ENCODE measurements around the gene SLC7A7. TPM values are rescaled to one million over a fixed set of nuclear protein-coding genes. Genes with fewer than 3 reads are reported as not detected.

SLC7A7 gene
- total and polyA plus RNA-seq, 2 of the 13 experiments (the other 11 are each of a cell fraction or from before 2014, with no cell fraction given): 0.13 to 0.63 TPM

GRCh38 chr14:22770481-22771187 is 44.6 kb downstream of the SLC7A7 start (continued):
- TF ChIP-seq ZNF567 (CRISPR knock-in tag; IDR thresholded peaks at IDR 0.05; ENCODE audit: borderline replicate concordance) (0 out of 2 replicates have a peak, but pooled peaks have one; percentile 56), ZNF318 (CRISPR knock-in tag; IDR thresholded peaks at IDR 0.05) (no peak), AHR (CRISPR knock-in tag; IDR thresholded peaks at IDR 0.05) (no peak), ZNF296 (CRISPR knock-in tag; conservative IDR thresholded peaks at IDR 0.05) (no peak), KLF13 (CRISPR knock-in tag; IDR thresholded peaks at IDR 0.05) (0 out of 2 replicates have a peak, but pooled peaks have one; percentile 57), HNF1A (IDR thresholded peaks at IDR 0.05; ENCODE audit: low read depth) (no peak), HNF1A (CRISPR knock-in tag; IDR thresholded peaks at IDR 0.05; ENCODE audit: borderline replicate concordance) (0 out of 2 replicates have a peak, but pooled peaks have one; percentile 28)
- TF ChIP-seq, protein P1, sequence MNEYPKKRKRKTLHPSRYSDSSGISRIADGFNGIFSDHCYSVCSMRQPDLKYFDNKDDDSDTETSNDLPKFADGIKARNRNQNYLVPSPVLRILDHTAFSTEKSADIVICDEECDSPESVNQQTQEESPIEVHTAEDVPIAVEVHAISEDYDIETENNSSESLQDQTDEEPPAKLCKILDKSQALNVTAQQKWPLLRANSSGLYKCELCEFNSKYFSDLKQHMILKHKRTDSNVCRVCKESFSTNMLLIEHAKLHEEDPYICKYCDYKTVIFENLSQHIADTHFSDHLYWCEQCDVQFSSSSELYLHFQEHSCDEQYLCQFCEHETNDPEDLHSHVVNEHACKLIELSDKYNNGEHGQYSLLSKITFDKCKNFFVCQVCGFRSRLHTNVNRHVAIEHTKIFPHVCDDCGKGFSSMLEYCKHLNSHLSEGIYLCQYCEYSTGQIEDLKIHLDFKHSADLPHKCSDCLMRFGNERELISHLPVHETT (CRISPR knock-in tag; conservative IDR thresholded peaks at IDR 0.05): no peak

Measured in HepG2 (cell line).